NT2/D1 (cell line): Measurements from ENCODE around the gene CCND3.
"Not testable (repeated sequence)": the region's sequence is repeated elsewhere in the genome, so short reads cannot be mapped to it uniquely, and the experiment has no call there.

Source experiments
- SUZ12 ChIP-seq: IDR thresholded peaks from 2 replicates; pipeline ENCODE4 v1.6.1; 2011; ENCODE audit not compliant: insufficient read length, insufficient read depth; ENCODE audit errors: extremely low read depth
- YY1 ChIP-seq: IDR thresholded peaks from 2 replicates; pipeline ENCODE4 v1.6.1; 2011; ENCODE audit not compliant: insufficient read length, insufficient read depth
- ZNF274 ChIP-seq: IDR thresholded peaks from 2 replicates; pipeline ENCODE4 v1.6.1; 2011; ENCODE audit warnings: mild to moderate bottlenecking, low read depth, low read length

- TF ChIP-seq YY1, ZNF274, SUZ12: not testable (repeated sequence)
Measured at GRCh38 chr6:41942882-41943281, 1.3 kb upstream of the CCND3 start.
